A549 (cell line): ENCODE measurements around the gene ZNF581. TPM values are rescaled to one million over a fixed set of nuclear protein-coding genes. Genes with fewer than 3 reads are reported as not detected.

Experiments
- ATAC-seq, 2 experiments: fragments of 200-7000 bp in 1 of 2; fragments of >200 bp in 1 of 2; cut with Nextera tagmentation in 1 of 2; cut with Tn5 transposase in 1 of 2; 3 replicates each; pipeline versions ENCODE4 v1.8.0 to v1.9.1; 2018 to 2020; ENCODE audit warnings: mild to moderate bottlenecking in 1 of 2, moderate library complexity in 1 of 2
- CTCF ChIA-PET: fragments of 300-600 bp; sonication (Branson Sonifier 250); formaldehyde crosslinking; extraction: SDS; loops from one replicate; lab custom pipeline; 2021; ENCODE audit warnings: antibody characterized with exemption, inconsistent platforms; lab: Yijun Ruan, JAX
- POLR2A ChIA-PET: fragments of 350-600 bp; formaldehyde crosslinking; extraction: SDS; loops from one replicate; lab custom pipeline; 2021; ENCODE audit warnings: antibody characterized with exemption, inconsistent platforms; lab: Yijun Ruan, JAX
- DNase-seq, 2 experiments: peaks; one replicate each; pipeline versions ENCODE4 v3.0.0 to v3.0.0-alpha.2; 2011 to 2016; ENCODE audit warnings: low read depth in 1 of 2, low spot score in 1 of 2
- FAIRE-seq: peaks from 2 replicates; lab custom pipeline; 2011; peaks lifted over from hg19 to GRCh38; lab: Jason Lieb, UNC
- H3K27ac ChIP-seq, 2 experiments: fragments of >200 bp; sonication (Bioruptor Twin); formaldehyde crosslinking; 3 replicates each; pipeline ENCODE4 v1.5.1; 2016 to 2017
- H3K4me1 ChIP-seq: fragments of >200 bp; sonication (Bioruptor Twin); formaldehyde crosslinking; 3 replicates; pipeline ENCODE4 v1.6.1; 2016
- H3K4me2 ChIP-seq: fragments of >200 bp; sonication (Bioruptor Twin); formaldehyde crosslinking; 3 replicates; pipeline ENCODE4 v1.6.1; 2016
- H3K4me3 ChIP-seq: fragments of >200 bp; sonication (Bioruptor Twin); formaldehyde crosslinking; 3 replicates; pipeline ENCODE4 v1.5.1; 2016
- H3K9me3 ChIP-seq: fragments of >200 bp; sonication (Bioruptor Twin); formaldehyde crosslinking; 3 replicates; pipeline ENCODE4 v1.6.1; 2016
- CBX2 ChIP-seq: fragments of 200-600 bp; sonication (generic); IDR thresholded peaks from 2 replicates; pipeline ENCODE4 v1.6.1; 2016; ENCODE audit warnings: low read depth, mild to moderate bottlenecking, borderline replicate concordance
- CBX8 ChIP-seq: fragments of 200-600 bp; sonication (generic); IDR thresholded peaks from 2 replicates; pipeline ENCODE4 v1.6.1; 2016
- HEYL ChIP-seq: fragments of 250-450 bp; sonication (Bioruptor Pico); IDR thresholded peaks from 2 replicates; pipeline ENCODE4 v1.8.0; 2021; ENCODE audit warnings: mild to moderate bottlenecking, moderate library complexity
- KDM1A ChIP-seq: fragments of 200-600 bp; sonication (generic); IDR thresholded peaks from 2 replicates; pipeline ENCODE4 v1.6.1; 2016; ENCODE audit warnings: low read depth, mild to moderate bottlenecking
- KDM5A ChIP-seq: fragments of 200-600 bp; sonication (generic); IDR thresholded peaks from 2 replicates; pipeline ENCODE4 v1.6.1; 2016; ENCODE audit warnings: antibody characterized with exemption, mild to moderate bottlenecking
- MAFK ChIP-seq: fragments of 450-650 bp; IDR thresholded peaks from 2 replicates; pipeline ENCODE4 v1.6.1; 2014; ENCODE audit not compliant: partially characterized antibody
- MAZ ChIP-seq: fragments of 150-350 bp; IDR thresholded peaks from 2 replicates; pipeline ENCODE4 v1.6.1; 2014; ENCODE audit warnings: antibody characterized with exemption, low read depth, low read length, borderline replicate concordance
- NFE2L2 ChIP-seq: fragments of 150-350 bp; conservative IDR thresholded peaks from 2 replicates; pipeline ENCODE4 v1.6.1; 2014; ENCODE audit warnings: low read length
- PHF8 ChIP-seq: fragments of 200-600 bp; sonication (generic); IDR thresholded peaks from 2 replicates; pipeline ENCODE4 v1.6.1; 2016; ENCODE audit warnings: low read depth, mild to moderate bottlenecking, antibody characterized with exemption, moderate library complexity, borderline replicate concordance
- POLR2AphosphoS2 ChIP-seq: conservative IDR thresholded peaks from 2 replicates; pipeline ENCODE4 v1.6.1; 2012; ENCODE audit warnings: low read length, improper control_type of control experiment, inconsistent platforms
- RARB ChIP-seq: fragments of 250-450 bp; sonication (Bioruptor Pico); IDR thresholded peaks from 2 replicates; pipeline ENCODE4 v1.8.0; 2021; ENCODE audit warnings: mild to moderate bottlenecking, moderate library complexity
- RFX5 ChIP-seq: fragments of 450-650 bp; IDR thresholded peaks from 2 replicates; pipeline ENCODE4 v1.7.1; 2014; ENCODE audit warnings: antibody characterized with exemption, mild to moderate bottlenecking, moderate library complexity
- SREBF2 ChIP-seq: fragments of 450-650 bp; IDR thresholded peaks from 2 replicates; pipeline ENCODE4 v1.6.1; 2014; ENCODE audit warnings: mild to moderate bottlenecking, moderate library complexity
- TFCP2L1 ChIP-seq: fragments of 250-450 bp; sonication (Bioruptor Pico); IDR thresholded peaks from 2 replicates; pipeline ENCODE4 v1.5.0; 2021; ENCODE audit warnings: mild to moderate bottlenecking
- TP53 ChIP-seq: fragments of 250-450 bp; sonication (Bioruptor Pico); IDR thresholded peaks from 2 replicates; pipeline ENCODE4 v1.5.0; 2021; ENCODE audit warnings: mild to moderate bottlenecking, moderate library complexity
- ZSCAN20 ChIP-seq: fragments of 250-450 bp; sonication (Bioruptor Pico); IDR thresholded peaks from 2 replicates; pipeline ENCODE4 v1.8.0; 2022; ENCODE audit warnings: mild to moderate bottlenecking, moderate library complexity
- WGBS: methylation state at CpG from one replicate; pipeline ENCODE4 v1.1.6; 2017; ENCODE audit errors: missing lambda C conversion rate; 5-methylcytosine and 5-hydroxymethylcytosine counted together
- polyA plus RNA-seq, 4 experiments: library from polyadenylated mRNA; depleted of rRNA in 3 of 4; stranded (reverse); fragments of >200 nt; fragmentation: RNase III in 1 of 4; extraction: RNeasy Plus Mini Kit Qiagen cat#74134 plus additional on column Dnase treatment in 1 of 4; gene quantifications; 2 replicates in 3 of 4; 3 replicates in 1 of 4; pipeline ENCODE4 v1.2.3, GENCODE V29; 2011 to 2017
- TF ChIP-seq, protein P1 (sequence below): fragments of >200 bp; sonication (Bioruptor Twin); formaldehyde crosslinking; IDR thresholded peaks from 3 replicates; pipeline ENCODE4 v1.6.1; 2016

ZNF581 gene
- polyA plus RNA-seq, 2 of the 4 experiments (the other 2 are of a cell fraction), result 13.9 to 24.9 TPM

- peaks cover 8% of the 10 kb centered on the region for H3K4me1 ChIP-seq
- no peaks in the 10 kb centered on the region for H3K9me3 ChIP-seq
- H3K27ac ChIP-seq, result no peak overlapping the region
- no peak overlapping the region for H3K4me3 ChIP-seq
- FAIRE-seq (no peak), DNase-seq (no peak)
- WGBS, result 78% methylated on average over 15 of the region's 15 CpGs
- no peak overlapping the region for H3K4me2 ChIP-seq
- no peak for TF ChIP-seq ZSCAN20 (CRISPR knock-in tag)
- no peak for TF ChIP-seq TP53 (CRISPR knock-in tag)
- TF ChIP-seq POLR2AphosphoS2, result no peak
- TF ChIP-seq CBX8, result no peak
- TF ChIP-seq, protein P1, sequence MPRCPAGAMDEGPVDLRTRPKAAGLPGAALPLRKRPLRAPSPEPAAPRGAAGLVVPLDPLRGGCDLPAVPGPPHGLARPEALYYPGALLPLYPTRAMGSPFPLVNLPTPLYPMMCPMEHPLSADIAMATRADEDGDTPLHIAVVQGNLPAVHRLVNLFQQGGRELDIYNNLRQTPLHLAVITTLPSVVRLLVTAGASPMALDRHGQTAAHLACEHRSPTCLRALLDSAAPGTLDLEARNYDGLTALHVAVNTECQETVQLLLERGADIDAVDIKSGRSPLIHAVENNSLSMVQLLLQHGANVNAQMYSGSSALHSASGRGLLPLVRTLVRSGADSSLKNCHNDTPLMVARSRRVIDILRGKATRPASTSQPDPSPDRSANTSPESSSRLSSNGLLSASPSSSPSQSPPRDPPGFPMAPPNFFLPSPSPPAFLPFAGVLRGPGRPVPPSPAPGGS, result no peak
- TF ChIP-seq RARB, result no peak
- no peak for TF ChIP-seq SREBF2
- TF ChIP-seq KDM1A, result no peak
- TF ChIP-seq TFCP2L1 (CRISPR knock-in tag), result no peak
- no peak for TF ChIP-seq RFX5
- TF ChIP-seq, all 56 proteins: peak for 0
- POLR2A ChIA-PET, result interaction anchor here (0.6 to 1.3 kb wide), 3 partner anchors 12 to 467 kb away, joined by 3 to 4 read pairs (median 3); partner anchors contain the start of genes FIZ1 and ZNF784
- CTCF ChIA-PET, result interaction anchor here (0.6 to 16.7 kb wide), 7 partner anchors 11 to 193 kb away, joined by 3 to 348 read pairs (median 12); partner anchors contain the start of gene ZNF784
- no peak for ATAC-seq
Measured at GRCh38 chr19:55611300-55611982, 32.0 kb upstream of the ZNF581 start.

GRCh38 chr19:55611983-55612645 is 31.3 kb upstream of the ZNF581 start:
- Histone ChIP-seq H3K27ac (no peak overlapping the region), H3K4me3 (no peak overlapping the region), H3K4me2 (no peak overlapping the region), H3K9me3 (no peaks in the 10 kb centered on the region), H3K4me1 (peaks cover 2% of the 10 kb centered on the region; the same call in 1 of the 3 replicates)
- ATAC-seq, result no peak
- 80% methylated on average over 3 of the region's 3 CpGs for WGBS
- no peak for DNase-seq
- ChIA-PET CTCF (interaction anchor here (1.2 to 16.7 kb wide), 5 partner anchors 10 to 194 kb away, joined by 3 to 348 read pairs (median 13); partner anchors contain the start of gene ZNF784), POLR2A (interaction anchor here (1.3 kb wide), 1 partner anchor 12 kb away, joined by 4 read pairs; the partner anchor contains the start of gene ZNF784)
- FAIRE-seq, result no peak
- TF ChIP-seq POLR2AphosphoS2 (no peak), MAFK (peak; percentile 32), RARB (no peak)

- ChIA-PET CTCF (interaction anchor here (1.5 to 16.7 kb wide), 4 partner anchors 9 to 146 kb away, joined by 8 to 348 read pairs (median 80); partner anchors contain the start of gene ZNF784), POLR2A (interaction anchor here (0.7 kb wide), 1 partner anchor 11 kb away, joined by 3 read pairs; the partner anchor contains the start of gene ZNF784)
- Histone ChIP-seq H3K4me1 (no peaks in the 10 kb centered on the region), H3K27ac (no peak overlapping the region), H3K4me2 (no peak overlapping the region), H3K4me3 (no peak overlapping the region), H3K9me3 (no peaks in the 10 kb centered on the region)
- WGBS, result 96% methylated on average over 27 of the region's 27 CpGs
- no peak for FAIRE-seq
- no peak for ATAC-seq
- DNase-seq, result no peak
- TF ChIP-seq NFE2L2 (no peak), CBX2 (no peak), PHF8 (no peak), HEYL (CRISPR knock-in tag) (no peak), KDM5A (no peak), MAZ (no peak)
Measured at GRCh38 chr19:55613396-55613795, 30.1 kb upstream of the ZNF581 start.
